Measurements from ENCODE around the gene NTM.

DNA sequence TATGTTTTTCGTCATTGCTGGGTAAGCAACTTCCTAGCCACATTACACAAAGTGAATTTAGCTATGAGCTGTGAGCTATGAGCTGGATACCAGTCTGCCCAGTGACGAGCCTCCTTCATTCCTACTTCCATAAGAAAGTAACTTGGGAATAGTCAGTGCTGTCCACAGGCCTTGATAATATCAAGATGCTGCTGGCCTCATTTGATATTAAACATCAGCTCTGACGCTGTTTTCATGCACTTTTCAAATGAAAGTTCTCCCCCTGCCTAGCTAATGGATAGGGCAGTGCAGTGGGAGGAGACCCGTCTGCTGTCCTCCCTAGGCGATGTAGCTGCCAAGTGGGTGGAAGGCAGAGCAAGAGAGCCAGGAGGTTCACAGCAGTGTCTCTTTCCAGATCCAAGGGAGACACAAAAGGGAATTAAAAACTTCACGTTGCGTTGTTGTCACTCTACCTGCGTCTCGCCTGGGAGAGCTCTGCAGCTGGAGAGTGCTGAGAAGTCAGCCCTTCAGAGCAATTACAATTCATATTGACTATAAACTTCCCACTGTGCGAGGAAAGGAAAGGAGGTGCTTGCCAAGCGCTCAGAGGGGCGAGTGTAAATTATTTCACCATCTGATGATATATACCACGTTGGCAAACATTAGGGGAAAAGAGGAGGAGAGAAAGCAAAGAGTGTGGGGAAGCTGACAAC lies 861.4 kb downstream of the NTM start:
- TF ChIP-seq, protein P1, sequence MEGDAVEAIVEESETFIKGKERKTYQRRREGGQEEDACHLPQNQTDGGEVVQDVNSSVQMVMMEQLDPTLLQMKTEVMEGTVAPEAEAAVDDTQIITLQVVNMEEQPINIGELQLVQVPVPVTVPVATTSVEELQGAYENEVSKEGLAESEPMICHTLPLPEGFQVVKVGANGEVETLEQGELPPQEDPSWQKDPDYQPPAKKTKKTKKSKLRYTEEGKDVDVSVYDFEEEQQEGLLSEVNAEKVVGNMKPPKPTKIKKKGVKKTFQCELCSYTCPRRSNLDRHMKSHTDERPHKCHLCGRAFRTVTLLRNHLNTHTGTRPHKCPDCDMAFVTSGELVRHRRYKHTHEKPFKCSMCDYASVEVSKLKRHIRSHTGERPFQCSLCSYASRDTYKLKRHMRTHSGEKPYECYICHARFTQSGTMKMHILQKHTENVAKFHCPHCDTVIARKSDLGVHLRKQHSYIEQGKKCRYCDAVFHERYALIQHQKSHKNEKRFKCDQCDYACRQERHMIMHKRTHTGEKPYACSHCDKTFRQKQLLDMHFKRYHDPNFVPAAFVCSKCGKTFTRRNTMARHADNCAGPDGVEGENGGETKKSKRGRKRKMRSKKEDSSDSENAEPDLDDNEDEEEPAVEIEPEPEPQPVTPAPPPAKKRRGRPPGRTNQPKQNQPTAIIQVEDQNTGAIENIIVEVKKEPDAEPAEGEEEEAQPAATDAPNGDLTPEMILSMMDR (IDR thresholded peaks at IDR 0.05; ENCODE audit: control extremely low read depth in 1 of 3, insufficient read depth in 1 of 3, low read depth in 1 of 3, low read length in 3 of 3): no peak
- TF ChIP-seq CREB1 (IDR thresholded peaks at IDR 0.05): no peak
